Neural progenitor cell (in vitro differentiated cells): ENCODE results near the gene ADAMTSL5. TPM values are rescaled to one million over a fixed set of nuclear protein-coding genes. Genes with fewer than 3 reads are reported as not detected.
A peak's percentile ranks its signal among the peaks of the same experiment; 100 is the strongest.

Source experiments
- DNase-seq: peaks from one replicate; pipeline ENCODE4 v3.0.0-alpha.2; 2016; ENCODE audit warnings: low spot score
- H2AFZ ChIP-seq: fragments of 200-600 bp; sonication (generic); replicated peaks from 2 replicates; pipeline ENCODE4 v1.6.1; 2016; ENCODE audit warnings: antibody characterized with exemption
- H3F3A ChIP-seq: fragments of 200-600 bp; sonication (generic); 2 replicates; pipeline ENCODE4 v1.6.1; 2016; ENCODE audit warnings: antibody characterized with exemption, low read depth
- H3K27ac ChIP-seq: fragments of 200-600 bp; sonication (generic); 2 replicates; pipeline ENCODE4 v1.5.1; 2016; ENCODE audit warnings: mild to moderate bottlenecking
- H3K27me3 ChIP-seq: fragments of 200-600 bp; sonication (generic); 2 replicates; pipeline ENCODE4 v1.6.1; 2016; ENCODE audit warnings: mild to moderate bottlenecking, moderate library complexity
- H3K36me3 ChIP-seq: fragments of 200-600 bp; sonication (generic); 2 replicates; pipeline ENCODE4 v1.5.1; 2016
- H3K4me1 ChIP-seq: fragments of 200-600 bp; sonication (generic); 2 replicates; pipeline ENCODE4 v1.6.1; 2016; ENCODE audit warnings: mixed run types
- H3K4me2 ChIP-seq: fragments of 200-600 bp; sonication (generic); 2 replicates; pipeline ENCODE4 v1.6.1; 2016
- H3K4me3 ChIP-seq: fragments of 200-600 bp; sonication (generic); 2 replicates; pipeline ENCODE4 v1.5.1; 2016
- H3K79me2 ChIP-seq: fragments of 200-600 bp; sonication (generic); 2 replicates; pipeline ENCODE4 v1.6.1; 2016; ENCODE audit warnings: low read depth
- H3K9ac ChIP-seq: fragments of 200-600 bp; sonication (generic); 2 replicates; pipeline ENCODE4 v1.6.1; 2016
- H3K9me3 ChIP-seq: fragments of 200-600 bp; sonication (generic); 2 replicates; pipeline ENCODE4 v1.5.1; 2016; ENCODE audit warnings: low read depth
- H4K20me1 ChIP-seq: fragments of 200-600 bp; sonication (generic); 2 replicates; pipeline ENCODE4 v1.6.1; 2016; ENCODE audit warnings: low read depth
- H3K27ac Mint-ChIP-seq: 3 replicates; pipeline ENCODE4 v1.8.0; 2021; ENCODE audit warnings: mixed read lengths
- H3K27me3 Mint-ChIP-seq: 2 replicates; pipeline ENCODE4 v1.8.0; 2022; ENCODE audit warnings: low read depth, mild to moderate bottlenecking, inconsistent platforms, moderate library complexity, mixed read lengths; ENCODE audit not compliant: insufficient read depth
- H3K36me3 Mint-ChIP-seq: 3 replicates; pipeline ENCODE4 v1.8.0; 2021; ENCODE audit warnings: mixed read lengths
- H3K4me1 Mint-ChIP-seq: 3 replicates; pipeline ENCODE4 v1.8.0; 2021; ENCODE audit warnings: mixed read lengths
- H3K4me3 Mint-ChIP-seq: 3 replicates; pipeline ENCODE4 v1.8.0; 2021; ENCODE audit warnings: mild to moderate bottlenecking, moderate library complexity, mixed read lengths
- H3K9me3 Mint-ChIP-seq: 3 replicates; pipeline ENCODE4 v1.8.0; 2020; ENCODE audit warnings: mixed read lengths
- EZH2 ChIP-seq: fragments of 200-600 bp; sonication (generic); IDR thresholded peaks from 2 replicates; pipeline ENCODE4 v1.6.1; 2017; ENCODE audit warnings: antibody characterized with exemption, mild to moderate bottlenecking, moderate library complexity
- EZH2phosphoT487 ChIP-seq: fragments of 200-600 bp; sonication (generic); IDR thresholded peaks from 2 replicates; pipeline ENCODE4 v1.6.1; 2017; ENCODE audit warnings: antibody characterized with exemption
- total RNA-seq: library from RNA; depleted of rRNA; stranded (reverse); fragments of >200 nt; gene quantifications from 2 replicates; pipeline ENCODE4 v1.2.3, GENCODE V29; 2015; ENCODE audit warnings: low replicate concordance
- TF ChIP-seq, protein P1 (sequence below): fragments of 200-600 bp; sonication (generic); IDR thresholded peaks from 2 replicates; pipeline ENCODE4 v1.5.1; 2017; ENCODE audit warnings: antibody characterized with exemption, mild to moderate bottlenecking

ADAMTSL5 gene
- total RNA-seq, 1 donor from 2014 or later = 0.13 TPM

DNA sequence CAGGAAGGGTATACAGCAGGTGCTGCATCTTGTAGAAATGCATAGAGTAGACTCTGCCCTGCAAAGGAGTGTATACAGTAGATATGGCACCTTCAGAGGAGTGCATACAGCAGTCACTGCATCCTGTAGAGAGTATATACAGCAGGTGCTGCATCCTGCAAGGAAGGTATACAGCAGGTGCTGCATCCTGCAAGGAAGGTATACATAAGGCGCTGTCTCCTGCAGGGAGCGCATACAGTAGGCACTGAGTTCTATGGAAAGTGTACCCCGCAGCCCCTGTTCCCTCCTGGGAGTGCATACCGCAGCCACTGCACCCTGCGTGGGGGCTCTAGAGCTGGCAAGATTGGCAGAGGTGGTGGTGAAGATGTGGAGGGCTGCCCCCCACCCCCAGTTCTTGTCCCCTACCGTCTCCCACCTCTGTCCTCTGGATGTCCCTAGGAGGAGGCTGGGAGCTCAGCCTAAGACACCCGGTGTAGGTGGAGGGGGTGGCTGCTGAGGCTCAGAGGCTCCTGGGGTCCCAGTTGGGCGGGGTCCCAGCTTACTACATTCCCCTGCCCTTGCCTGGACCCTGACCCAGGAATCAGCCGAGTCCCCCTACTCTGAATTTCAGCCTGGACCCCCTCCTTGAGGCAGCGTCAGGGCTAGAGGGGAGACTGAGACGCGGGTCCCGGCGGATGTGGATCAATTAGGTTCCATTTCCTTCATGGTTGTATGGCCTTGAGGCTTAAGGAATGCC, 2.3 kb upstream of the ADAMTSL5 start:
- peaks cover 94% of the 10 kb centered on the region for H3K27me3 ChIP-seq
- peaks cover 7% of the 10 kb centered on the region for H3K4me1 ChIP-seq
- no peaks in the 10 kb centered on the region for H3K36me3 Mint-ChIP-seq
- H3K36me3 ChIP-seq = no peaks in the 10 kb centered on the region
- no peaks in the 10 kb centered on the region for H3K9me3 Mint-ChIP-seq
- no peaks in the 10 kb centered on the region for H3K9me3 ChIP-seq
- TF ChIP-seq EZH2phosphoT487 = no peak
- no peak for DNase-seq
- no peak overlapping the region for H3K4me2 ChIP-seq
- H3K4me3 ChIP-seq = no peak overlapping the region
- H3K4me1 Mint-ChIP-seq = peaks cover under 1% of the 10 kb centered on the region
- H4K20me1 ChIP-seq = peaks cover 3% of the 10 kb centered on the region
- H2AFZ ChIP-seq = no peak overlapping the region
- H3K27ac Mint-ChIP-seq = no peak overlapping the region
- peaks cover 30% of the 10 kb centered on the region for H3K27me3 Mint-ChIP-seq
- H3K4me3 Mint-ChIP-seq = no peak overlapping the region
- H3K79me2 ChIP-seq = no peaks in the 10 kb centered on the region
- H3F3A ChIP-seq = peaks cover 16% of the 10 kb centered on the region
- no peak overlapping the region for H3K27ac ChIP-seq
- H3K9ac ChIP-seq = no peak overlapping the region

DNA sequence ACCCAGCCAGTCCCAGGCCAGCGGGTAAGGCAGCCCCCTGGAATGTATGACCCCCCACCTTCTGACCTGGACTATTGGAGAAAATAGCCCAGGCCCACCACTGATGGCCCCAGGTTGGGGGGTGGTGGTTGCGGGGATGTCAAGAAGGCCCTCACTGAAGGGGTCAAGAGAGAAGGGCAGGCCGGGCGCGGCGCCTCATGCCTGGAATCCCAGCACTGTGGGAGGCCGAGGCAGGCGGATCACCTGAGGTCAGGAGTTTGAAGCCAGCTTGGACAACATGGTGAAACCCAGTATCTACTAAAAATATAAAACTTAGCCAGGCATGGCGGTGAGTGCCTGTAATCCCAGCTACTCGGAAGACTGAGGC, 1.5 kb upstream of the ADAMTSL5 start:
- Histone ChIP-seq H3K36me3 (no peaks in the 10 kb centered on the region), H3K4me3 (no peak overlapping the region), H3K4me1 (peaks cover 13% of the 10 kb centered on the region), H4K20me1 (peaks cover 3% of the 10 kb centered on the region), H3K9me3 (no peaks in the 10 kb centered on the region), H3K27ac (no peak overlapping the region), H3K4me2 (no peak overlapping the region), H3K79me2 (no peaks in the 10 kb centered on the region), H3F3A (peaks cover 24% of the 10 kb centered on the region), H3K9ac (no peak overlapping the region), H3K27me3 (peaks cover 93% of the 10 kb centered on the region), H2AFZ (no peak overlapping the region)
- Mint-ChIP-seq H3K4me1 (peaks cover 7% of the 10 kb centered on the region), H3K27me3 (peaks cover 35% of the 10 kb centered on the region), H3K27ac (no peak overlapping the region), H3K4me3 (no peak overlapping the region), H3K36me3 (no peaks in the 10 kb centered on the region), H3K9me3 (no peaks in the 10 kb centered on the region)
- DNase-seq = no peak
- TF ChIP-seq, protein P1, sequence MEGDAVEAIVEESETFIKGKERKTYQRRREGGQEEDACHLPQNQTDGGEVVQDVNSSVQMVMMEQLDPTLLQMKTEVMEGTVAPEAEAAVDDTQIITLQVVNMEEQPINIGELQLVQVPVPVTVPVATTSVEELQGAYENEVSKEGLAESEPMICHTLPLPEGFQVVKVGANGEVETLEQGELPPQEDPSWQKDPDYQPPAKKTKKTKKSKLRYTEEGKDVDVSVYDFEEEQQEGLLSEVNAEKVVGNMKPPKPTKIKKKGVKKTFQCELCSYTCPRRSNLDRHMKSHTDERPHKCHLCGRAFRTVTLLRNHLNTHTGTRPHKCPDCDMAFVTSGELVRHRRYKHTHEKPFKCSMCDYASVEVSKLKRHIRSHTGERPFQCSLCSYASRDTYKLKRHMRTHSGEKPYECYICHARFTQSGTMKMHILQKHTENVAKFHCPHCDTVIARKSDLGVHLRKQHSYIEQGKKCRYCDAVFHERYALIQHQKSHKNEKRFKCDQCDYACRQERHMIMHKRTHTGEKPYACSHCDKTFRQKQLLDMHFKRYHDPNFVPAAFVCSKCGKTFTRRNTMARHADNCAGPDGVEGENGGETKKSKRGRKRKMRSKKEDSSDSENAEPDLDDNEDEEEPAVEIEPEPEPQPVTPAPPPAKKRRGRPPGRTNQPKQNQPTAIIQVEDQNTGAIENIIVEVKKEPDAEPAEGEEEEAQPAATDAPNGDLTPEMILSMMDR = no peak
- TF ChIP-seq EZH2 = no peak
- TF ChIP-seq EZH2phosphoT487 = no peak

DNA sequence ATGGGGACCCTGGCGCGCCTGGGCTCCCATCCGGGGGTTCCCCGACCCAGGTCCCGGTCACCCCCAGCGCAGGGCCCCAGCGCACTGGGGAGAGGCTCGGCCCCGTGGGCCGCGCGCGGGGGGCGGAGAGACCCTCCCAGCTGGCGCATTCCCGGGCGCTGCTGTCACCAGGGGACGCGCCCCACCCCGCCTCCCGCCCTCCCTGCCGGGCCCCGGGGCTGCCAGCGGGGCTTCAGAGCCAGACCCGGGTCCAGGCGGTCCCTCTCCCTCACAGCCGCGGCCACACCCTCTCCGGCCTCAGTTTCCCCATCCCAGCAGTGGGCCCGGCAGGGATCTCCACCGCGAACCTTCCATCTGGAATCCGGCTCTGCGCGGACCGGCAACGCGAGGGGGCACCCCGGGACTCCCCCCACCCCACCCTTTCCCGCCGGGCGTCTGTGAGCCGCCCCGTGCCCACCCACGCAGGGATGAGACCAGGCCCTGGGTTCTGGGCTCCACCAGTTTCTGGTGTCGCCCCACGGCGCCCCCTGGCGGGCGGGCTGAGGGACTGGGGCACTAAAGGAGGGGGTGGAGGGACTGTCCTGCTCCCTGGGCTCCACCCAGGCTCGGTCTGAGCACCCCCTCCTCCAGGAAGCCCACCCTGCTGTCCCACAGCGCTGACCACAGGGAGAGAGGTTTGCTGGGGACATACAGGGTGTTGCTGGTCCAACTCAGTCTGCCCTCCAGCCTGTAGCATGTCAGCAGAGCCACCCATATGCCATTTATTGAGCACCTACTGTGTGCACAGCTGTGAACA, 878 bp upstream of the ADAMTSL5 start:
- Histone ChIP-seq H3K4me3 (peak overlapping the region; percentile 37), H3K27ac (no peak overlapping the region), H3K4me2 (peak overlapping the region; percentile 70), H2AFZ (no peak overlapping the region), H3K4me1 (peaks cover 13% of the 10 kb centered on the region), H3K27me3 (peaks cover 89% of the 10 kb centered on the region), H3K79me2 (no peaks in the 10 kb centered on the region), H3K9me3 (no peaks in the 10 kb centered on the region), H3K9ac (no peak overlapping the region), H3F3A (peaks cover 30% of the 10 kb centered on the region), H4K20me1 (peaks cover 3% of the 10 kb centered on the region), H3K36me3 (no peaks in the 10 kb centered on the region)
- H3K27ac Mint-ChIP-seq = no peak overlapping the region
- peaks cover 35% of the 10 kb centered on the region for H3K27me3 Mint-ChIP-seq
- peaks cover 9% of the 10 kb centered on the region for H3K4me1 Mint-ChIP-seq
- TF ChIP-seq, protein P1 = peak; percentile 61
- TF ChIP-seq EZH2 (no peak), EZH2phosphoT487 (peak; percentile 11)
- H3K9me3 Mint-ChIP-seq = no peaks in the 10 kb centered on the region
- H3K4me3 Mint-ChIP-seq = no peak overlapping the region
- DNase-seq = peak; percentile 57
- H3K36me3 Mint-ChIP-seq = no peaks in the 10 kb centered on the region
